Stimulated activated CD8-positive, alpha-beta memory T cell treated with anti-CD3 and anti-CD28 coated beads, Interleukin-12 subunit alpha, Interleukin-12 subunit beta, amount 100 ng/mL, for 4 hours (primary cell): ENCODE data around the gene CLEC16A.

ENCODE experiments used
- DNase-seq: peaks from one replicate; pipeline ENCODE4 v3.0.0-alpha.2; 2020; ENCODE audit warnings: low read depth

The CLEC16A gene

GRCh38 chr16:11141409-11142260 is 197.3 kb downstream of the CLEC16A start:
- no peak for DNase-seq

- DNase-seq = no peak
Observed at GRCh38 chr16:11142261-11142630, 197.9 kb downstream of the CLEC16A start.

- no peak for DNase-seq
Observed at GRCh38 chr16:11142951-11143350, 198.6 kb downstream of the CLEC16A start.

GRCh38 chr16:11143372-11144035 is 199.1 kb downstream of the CLEC16A start:
- no peak for DNase-seq

GRCh38 chr16:11144122-11144521 is 199.8 kb downstream of the CLEC16A start:
- DNase-seq = no peak

GRCh38 chr16:11145173-11145818 is 200.9 kb downstream of the CLEC16A start:
- DNase-seq = no peak

- no peak for DNase-seq
Observed at GRCh38 chr16:11145819-11146211, 201.5 kb downstream of the CLEC16A start.

DNA sequence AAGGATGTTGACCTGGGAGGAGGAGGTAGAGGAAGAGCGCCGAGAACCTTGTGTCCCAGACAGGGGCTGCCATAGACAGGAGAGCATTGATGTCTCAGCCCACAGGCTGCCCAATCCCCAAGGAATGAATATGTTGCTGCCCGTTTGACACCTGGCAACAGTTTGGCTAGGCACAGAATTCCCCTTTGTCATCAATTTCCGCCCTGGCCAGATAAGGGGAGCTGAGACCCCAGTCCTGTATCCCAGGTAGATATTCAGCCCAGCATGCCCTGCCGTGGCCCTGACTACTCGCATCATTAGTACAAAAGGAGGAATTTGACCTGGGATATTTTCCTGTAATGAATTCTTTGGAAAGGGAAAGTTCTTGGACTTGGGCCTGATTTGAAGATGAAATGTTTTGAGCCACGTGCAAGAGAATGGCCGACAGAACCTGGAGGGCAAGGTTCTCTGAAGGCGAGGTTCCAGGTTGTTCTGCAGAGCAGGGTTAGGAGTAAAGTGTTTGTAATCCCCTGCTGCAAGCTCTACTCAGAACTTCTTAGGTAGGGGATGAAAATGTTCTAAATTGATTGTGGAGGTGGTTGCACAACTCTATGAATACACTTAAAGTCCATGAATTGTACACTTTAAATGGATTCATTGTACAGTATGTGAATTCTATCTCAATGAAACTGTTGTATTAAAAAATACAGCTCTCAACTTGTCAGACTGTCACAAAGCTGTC is 202.8 kb downstream of the CLEC16A start:
- DNase-seq = no peak

DNA sequence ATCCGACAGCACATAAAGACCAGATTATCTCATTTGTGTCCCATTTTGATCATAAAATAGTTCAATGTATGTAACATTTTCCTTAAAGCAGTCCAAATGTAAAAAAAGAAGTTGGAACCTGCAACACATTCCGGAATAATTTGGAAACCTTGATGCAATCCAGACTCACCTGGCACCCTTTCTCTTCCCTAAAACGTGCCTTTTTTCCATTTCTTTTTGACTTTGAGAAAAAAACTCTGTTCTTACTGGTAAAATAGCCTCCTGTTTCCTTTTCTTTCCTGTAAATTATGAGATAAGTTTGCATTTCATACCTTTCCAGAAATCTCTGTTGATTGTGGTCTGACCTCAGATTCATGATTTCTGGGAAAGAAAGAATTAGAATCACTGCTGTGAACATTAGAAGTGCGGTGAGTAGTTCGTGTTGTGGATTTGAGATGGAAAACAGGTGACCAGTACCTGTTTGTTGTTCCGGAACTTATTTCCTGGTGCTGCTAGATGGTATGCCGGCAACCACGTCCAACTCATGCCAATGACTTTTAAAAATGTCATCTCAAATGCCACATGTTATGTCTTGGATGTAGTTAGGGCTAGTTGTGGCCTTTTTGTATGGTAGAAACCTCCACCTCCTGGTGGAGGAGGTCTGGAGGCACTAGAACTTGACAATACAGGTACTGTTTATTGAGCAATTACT is 203.5 kb downstream of the CLEC16A start:
- DNase-seq = no peak

DNA sequence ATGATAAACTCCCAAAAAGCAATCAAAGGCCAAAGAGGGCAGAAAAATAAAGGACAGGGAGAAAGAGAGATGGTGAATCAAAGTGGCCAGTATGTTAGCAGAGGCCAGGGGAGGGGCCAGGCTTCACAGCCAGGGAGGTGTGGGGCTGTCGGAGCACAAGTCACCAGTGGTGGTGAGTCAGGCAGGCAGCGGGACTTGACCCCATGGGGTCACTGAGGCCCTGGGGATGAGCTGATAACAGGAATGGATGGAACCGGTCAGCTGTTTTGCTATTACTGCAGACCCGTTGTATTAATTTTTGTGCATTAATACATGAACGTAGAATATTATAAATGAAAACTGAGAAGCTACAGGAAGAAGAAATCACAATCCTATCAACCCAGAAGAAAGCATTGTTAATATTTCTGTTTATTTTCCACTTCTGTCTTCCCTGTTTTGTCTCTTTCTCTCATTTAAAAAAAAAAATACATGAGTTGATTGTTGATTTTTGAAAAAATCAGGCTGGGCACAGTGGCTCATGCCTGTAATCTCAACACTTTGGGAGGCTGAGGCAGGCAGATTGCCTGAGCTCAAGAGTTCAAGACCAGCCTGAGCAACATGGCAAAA is 204.8 kb downstream of the CLEC16A start:
- DNase-seq = no peak

DNA sequence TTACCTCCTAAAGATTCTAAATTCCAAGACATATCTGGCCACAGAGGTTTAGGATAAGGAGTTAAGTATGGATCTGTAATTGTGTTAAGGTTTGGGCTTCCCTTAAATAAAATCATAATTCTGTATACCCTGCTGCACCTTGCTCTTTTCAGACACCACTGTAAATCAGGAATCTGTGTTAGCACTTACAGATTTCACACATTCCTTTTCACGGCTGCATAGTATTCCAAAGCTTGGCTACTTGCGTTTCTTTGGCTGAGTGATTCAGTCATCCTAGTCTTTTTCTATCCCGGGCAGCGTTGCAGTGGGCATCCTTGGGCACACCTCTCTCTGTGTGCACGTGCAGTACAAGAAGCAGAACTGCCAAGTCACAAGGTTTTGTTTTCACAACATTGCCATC is 205.8 kb downstream of the CLEC16A start:
- DNase-seq = no peak

DNA sequence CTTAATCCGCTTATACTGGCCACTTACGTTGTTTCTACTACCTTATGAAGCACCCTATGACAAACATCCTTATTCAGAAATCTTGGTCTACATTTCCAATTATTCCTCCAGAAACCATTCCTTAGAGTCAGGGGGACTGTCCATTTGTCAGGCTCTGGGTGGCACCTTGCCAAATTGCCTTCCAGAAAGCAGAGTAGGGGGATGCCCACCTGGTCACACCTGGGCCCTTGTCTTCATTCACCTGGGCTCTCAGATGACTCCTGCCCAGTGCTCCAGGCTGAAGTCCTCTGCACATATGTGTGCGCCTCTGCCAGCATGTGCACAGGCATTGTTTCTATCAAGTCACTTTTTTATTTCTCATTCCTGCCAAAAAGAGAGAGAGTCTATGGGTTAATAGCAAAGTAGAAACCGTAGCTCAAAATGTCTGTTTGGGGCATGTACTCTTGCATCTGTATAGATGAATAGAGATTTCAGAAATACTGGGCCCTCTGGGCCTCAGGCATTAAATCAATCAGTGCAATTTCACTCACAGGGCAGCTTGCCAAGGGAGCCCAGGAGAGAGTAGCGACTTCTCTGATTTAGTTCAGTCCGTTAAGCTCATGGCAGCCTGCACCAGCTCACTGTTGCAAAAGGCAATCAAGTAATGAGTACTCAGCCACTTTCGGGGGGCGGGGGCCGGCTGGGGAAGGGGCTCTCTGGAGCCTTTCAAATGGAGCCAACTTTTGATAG is 207.0 kb downstream of the CLEC16A start:
- DNase-seq = no peak

DNA sequence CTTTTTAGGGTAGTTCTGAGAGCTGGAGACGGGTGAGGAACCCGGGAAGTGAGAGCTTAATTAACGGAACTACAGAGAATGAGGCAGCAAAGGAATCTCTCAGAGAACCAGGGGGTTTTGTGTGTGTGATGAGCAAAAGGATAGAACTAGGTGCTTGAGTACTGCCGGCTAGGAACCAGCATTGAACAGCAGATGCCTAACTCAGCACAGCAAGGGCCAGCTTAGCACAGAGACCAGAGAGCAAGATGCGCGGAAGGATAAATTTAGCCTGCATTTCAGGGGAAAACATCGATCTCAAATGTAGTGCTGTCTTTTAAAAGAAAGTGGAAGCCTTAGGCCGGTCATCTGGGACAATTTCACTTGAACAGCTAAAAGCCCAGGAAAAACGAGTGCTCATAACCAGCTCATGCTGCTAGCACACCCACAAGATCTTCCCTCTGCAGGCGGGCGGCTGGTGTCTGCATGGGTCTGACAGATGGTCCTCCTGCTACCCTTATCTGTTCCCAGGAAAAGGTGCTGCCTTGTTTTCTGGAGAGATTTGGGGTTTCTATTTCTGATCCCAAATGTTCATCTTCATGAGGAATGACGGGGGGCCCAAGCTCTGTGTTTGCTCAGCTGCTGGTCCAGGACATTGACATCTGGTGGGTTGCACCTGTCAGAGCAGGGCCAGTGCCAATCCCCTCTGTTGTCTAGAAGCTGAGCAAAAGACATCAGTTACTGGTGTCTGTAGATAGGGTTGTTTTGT is 207.7 kb downstream of the CLEC16A start:
- no peak for DNase-seq

DNA sequence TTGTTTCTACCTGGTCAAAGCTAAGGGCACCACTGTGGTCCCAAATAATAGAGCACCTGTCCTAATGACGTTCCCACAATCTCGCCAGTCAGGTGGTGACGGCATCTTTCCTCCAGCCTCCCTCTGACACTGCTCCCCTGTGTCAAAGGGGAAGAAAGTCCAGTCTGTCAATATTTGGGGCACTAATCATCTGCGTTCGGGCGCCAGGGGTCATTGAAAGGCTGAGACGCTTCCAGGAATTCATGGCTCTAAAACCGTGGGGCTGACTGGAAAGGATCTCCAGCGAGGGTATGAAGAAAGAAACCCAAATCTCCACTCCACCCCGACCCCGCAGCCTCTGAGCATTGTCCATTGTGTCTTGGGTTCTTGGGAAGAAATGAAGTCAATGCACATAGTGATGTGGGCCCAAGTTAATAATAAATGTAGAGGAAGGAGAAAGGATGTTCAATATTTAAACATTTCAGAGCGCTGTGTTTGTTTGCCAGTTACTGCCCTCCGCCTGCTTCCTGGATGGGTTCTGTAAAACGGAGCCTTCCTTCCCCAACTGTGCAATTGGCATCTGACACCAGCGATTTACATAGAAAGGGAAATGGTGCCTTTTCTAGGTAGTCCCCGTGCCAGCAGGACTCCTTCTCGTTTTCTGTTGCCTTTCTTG is 208.4 kb downstream of the CLEC16A start:
- no peak for DNase-seq

DNA sequence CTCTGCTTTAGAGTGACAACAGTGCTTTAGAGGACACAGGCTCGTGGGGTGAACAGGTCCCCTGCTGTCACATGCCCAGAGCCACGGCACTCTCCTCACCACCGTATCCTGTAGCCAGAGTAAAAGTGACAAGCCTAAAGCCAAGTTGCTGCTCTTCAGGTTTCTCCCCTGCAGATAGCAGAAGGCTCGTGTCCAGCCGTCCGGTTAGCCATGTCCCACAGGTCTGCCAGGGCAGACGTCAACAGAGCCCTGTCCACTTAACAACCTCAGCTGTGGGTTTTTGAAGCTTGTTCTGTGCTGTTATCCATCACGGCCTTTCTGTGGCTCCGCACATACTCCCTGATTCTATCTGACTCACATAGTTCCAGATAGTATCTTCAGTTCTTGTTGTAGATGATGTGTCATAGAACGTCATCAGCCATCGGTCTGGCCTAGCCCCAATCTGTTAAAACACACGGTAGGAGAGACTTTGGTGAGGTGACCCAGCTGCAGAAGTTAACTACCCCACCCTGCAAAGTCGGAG is 211.0 kb downstream of the CLEC16A start:
- DNase-seq = no peak

GRCh38 chr16:11156401-11156800 is 212.0 kb downstream of the CLEC16A start:
- no peak for DNase-seq

GRCh38 chr16:11157143-11157542 is 212.8 kb downstream of the CLEC16A start:
- no peak for DNase-seq

GRCh38 chr16:11158018-11158417 is 213.7 kb downstream of the CLEC16A start:
- DNase-seq = no peak

DNA sequence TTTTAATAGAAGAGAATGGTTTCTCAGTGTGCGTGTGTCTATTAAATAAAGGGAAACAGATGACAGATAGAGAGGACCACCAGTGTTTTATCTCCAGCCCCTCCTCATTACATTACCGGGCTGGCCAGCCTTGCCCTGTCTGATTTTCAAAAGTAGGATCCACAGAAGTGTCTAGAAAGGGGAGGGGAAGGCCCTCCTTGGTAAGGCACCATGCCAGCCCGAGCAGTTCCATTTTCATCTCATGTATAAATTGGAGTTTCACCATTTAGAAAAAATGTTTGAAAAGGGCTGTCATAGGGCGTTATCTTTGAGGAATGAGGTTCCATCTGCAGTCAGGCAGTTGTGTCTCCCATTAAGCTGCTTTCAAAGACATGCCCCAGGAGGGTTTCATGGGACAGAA is 214.9 kb downstream of the CLEC16A start:
- no peak for DNase-seq
